Motor neuron (in vitro differentiated cells): ENCODE data around the gene ELAC1. TPM values are rescaled to one million over a fixed set of nuclear protein-coding genes. Genes with fewer than 3 reads are reported as not detected.
A peak's percentile ranks its signal among the peaks of the same experiment; 100 is the strongest.

Source experiments
- ATAC-seq, 8 experiments: fragments of 200-7000 bp; cut with Tn5 transposase; replicated peaks in 6 of 8; 2 replicates each; pipeline ENCODE4 v1.8.0; 2021; ENCODE audit warnings: mild to moderate bottlenecking in 8 of 8, moderate library complexity in 8 of 8
- H3K27ac ChIP-seq, 2 donors: fragments of 250-450 bp; sonication (Bioruptor Pico); 2 replicates each; pipeline ENCODE4 v1.9.0; 2021; ENCODE audit warnings: antibody characterized with exemption in 2 of 2, mild to moderate bottlenecking in 2 of 2, moderate library complexity in 1 of 2
- H3K4me1 ChIP-seq, 2 donors: fragments of 250-450 bp; sonication (Bioruptor Pico); replicated peaks in 1 of 2; 2 replicates each; pipeline ENCODE4 v1.6.1; 2021; ENCODE audit warnings: antibody characterized with exemption in 2 of 2, mild to moderate bottlenecking in 2 of 2, moderate library complexity in 1 of 2
- H3K4me3 ChIP-seq, 5 donors: fragments of 250-450 bp; sonication (Bioruptor Pico); 2 replicates each; pipeline ENCODE4 v1.9.0; 2021; ENCODE audit warnings: antibody characterized with exemption in 5 of 5, mild to moderate bottlenecking in 5 of 5, moderate library complexity in 4 of 5
- WGBS, 10 experiments: fragments of 450-650 bp; shearing (Covaris generic); methylation state at CpG; one replicate each; pipeline ENCODE4 v1.0.0; 2022; 5-methylcytosine and 5-hydroxymethylcytosine counted together
- in situ Hi-C, 9 experiments: fragments of 400-800 bp; cut with MboI; loops; one replicate each; pipeline ENCODE4 v1.15.0; 2021; ENCODE audit warnings: low sequenced_read_pairs in 9 of 9, low pct_unique_long_range_greater_than_20kb in 2 of 9; ENCODE audit not compliant: unreplicated experiment in 9 of 9
- total RNA-seq, 8 experiments: library from RNA; unstranded; fragments of 300-600 nt; gene quantifications; 2 replicates each; pipeline versions ENCODE4 v1.2.3 to v1.2.4, GENCODE V29; 2022

Gene ELAC1
- total RNA-seq, 8 experiments from 2014 or later, result 7.3 to 14.6 (median 9.6) TPM

DNA sequence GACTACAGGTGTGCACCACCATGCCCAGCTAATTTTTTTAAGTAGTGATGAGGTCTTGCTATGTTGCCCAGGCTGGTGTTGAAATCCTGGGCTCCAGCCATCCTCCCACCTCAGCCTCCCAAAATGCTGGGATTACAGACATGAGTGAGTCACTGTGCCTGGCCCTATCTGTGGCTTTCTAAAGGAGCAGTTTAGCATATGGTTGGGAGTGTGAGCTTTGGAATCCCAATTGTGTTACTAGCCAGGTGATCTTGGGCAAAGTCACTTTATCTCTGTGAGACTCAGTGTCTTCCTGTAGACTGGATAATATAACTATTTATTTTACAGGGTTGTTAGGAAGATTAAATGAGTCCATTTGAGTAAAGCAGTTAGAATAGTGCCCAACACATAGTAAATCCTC lies 42.4 kb downstream of the ELAC1 start:
- Histone ChIP-seq H3K4me3 (no peak overlapping the region), H3K4me1 (no peaks in the 10 kb centered on the region), H3K27ac (no peak overlapping the region)
- ATAC-seq, result no peak
- in situ Hi-C loops, result no loop called here

DNA sequence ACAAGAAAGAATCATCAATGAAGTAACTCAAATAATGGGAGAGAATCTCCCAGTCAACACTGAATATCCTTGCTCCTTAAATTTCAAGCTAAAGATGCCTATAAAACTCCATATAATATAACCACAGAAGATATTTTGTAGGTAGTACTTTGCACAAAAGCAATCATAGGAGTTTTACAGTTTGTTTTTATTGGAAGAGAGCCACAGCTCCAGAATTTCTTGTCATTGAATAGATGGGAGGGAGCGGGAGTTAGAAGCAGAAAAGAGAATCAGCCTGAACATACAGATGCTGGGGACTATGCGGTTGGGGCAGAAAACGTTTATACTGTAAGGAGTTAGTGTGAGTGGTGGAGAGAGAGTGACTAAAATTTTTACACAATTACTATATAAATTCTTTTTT lies 43.9 kb downstream of the ELAC1 start:
- in situ Hi-C loops, result no loop called here
- 45 to 100% (median 79%) methylated on average over 1 to 3 of the region's 3 CpGs; no CpG with 5 or more reads in 1 of the 10 experiments for WGBS, 10 experiments
- no peak for ATAC-seq
- H3K4me1 ChIP-seq, result no peaks in the 10 kb centered on the region
- H3K4me3 ChIP-seq, result no peak overlapping the region
- no peak overlapping the region for H3K27ac ChIP-seq

DNA sequence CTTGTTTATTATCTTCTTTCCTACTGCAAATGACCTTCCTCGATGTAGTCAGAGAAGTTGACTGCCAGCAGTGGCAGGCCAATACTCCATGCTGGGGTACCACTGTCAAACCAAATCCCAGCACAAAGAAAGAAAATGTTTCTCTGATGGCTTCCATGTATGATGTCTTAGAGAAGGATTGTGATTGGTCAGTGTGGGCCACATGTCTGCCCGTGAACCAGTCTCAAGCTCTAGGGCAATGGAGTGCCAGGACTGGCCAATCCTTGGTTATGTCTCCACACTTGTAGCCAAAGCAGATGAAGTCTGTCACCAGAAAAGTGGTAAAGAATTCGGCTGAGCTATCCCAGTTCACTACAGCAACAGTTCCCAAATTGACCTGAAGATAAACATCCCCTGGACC lies 44.6 kb downstream of the ELAC1 start:
- 43 to 100% (median 80%) methylated on average over 1 to 3 of the region's 3 CpGs; no CpG with 5 or more reads in 3 of the 10 experiments for WGBS, 10 experiments
- in situ Hi-C loops, result no loop called here

DNA sequence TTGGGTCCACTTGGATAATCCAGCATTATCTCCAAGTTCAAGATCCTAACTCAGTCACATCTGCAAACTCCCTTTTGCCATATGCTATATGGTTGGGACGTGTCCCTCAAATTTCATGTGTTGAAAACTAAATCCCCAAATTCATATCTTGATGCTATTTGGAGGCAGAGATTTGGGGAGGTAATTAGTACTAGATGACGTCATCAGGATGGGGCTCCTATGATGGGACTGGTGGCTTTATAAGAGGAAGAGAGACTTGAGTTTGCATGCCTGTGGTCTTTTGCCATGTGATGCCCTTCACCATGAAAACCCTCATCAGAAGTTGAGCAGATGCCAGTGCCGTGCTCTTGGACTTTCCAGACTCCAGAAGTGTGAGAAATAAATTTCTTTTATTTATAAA lies 45.4 kb downstream of the ELAC1 start:
- 44 to 100% (median 84%) methylated on average over 1 to 3 of the region's 3 CpGs; no CpG with 5 or more reads in 2 of the 10 experiments for WGBS, 10 experiments
- no peak overlapping the region for H3K4me3 ChIP-seq
- H3K27ac ChIP-seq, result no peak overlapping the region
- in situ Hi-C loops, result no loop called here
- H3K4me1 ChIP-seq, result peaks cover 4 to 8% of the 10 kb centered on the region in 2 donors
- no peak for ATAC-seq

More for the DNA sequence above, 44.6 kb downstream of the ELAC1 start:
- Histone ChIP-seq H3K27ac (no peak overlapping the region), H3K4me3 (no peak overlapping the region), H3K4me1 (peaks cover 2 to 4% of the 10 kb centered on the region in 2 donors)
- ATAC-seq, result no peak

DNA sequence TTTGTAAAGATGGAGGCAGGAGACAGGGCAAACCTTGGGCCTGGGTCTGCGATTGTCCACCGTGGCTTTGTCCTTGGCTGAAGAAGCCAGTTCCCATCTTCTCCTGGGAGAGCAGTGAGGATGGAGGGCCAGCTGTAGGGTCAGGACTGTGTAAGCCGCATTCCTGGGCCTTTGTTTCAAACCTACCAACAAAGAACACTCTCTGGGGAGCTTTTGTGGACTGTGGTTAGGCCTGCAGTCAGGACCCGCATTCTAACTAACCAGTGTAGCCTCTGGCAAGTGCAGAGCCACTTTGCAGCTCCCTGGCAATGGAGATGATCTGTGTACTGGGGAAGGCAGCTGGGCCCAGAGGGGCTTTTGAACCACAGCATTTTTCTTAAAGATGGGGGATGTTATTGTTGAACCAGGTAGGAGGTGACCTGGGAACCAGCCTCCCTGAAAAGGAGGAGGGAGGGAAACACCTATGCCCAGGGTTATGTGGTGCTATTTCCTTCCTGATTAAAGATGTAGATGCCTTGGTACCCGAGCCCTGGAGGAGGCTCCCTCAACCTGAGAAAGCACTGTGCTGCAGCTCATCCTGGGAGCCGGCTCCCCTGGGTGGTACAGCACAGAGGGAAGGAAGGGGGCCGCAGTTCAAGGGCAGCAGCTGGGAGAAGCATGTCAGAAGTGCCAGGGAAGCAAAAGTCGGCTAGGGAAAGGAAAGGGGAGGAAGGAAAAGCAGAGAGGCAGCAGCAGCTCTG lies 49.5 kb downstream of the ELAC1 start:
- Histone ChIP-seq H3K4me3 (no peak overlapping the region), H3K27ac (no peak overlapping the region), H3K4me1 (peaks cover 4 to 8% of the 10 kb centered on the region in 2 donors)
- WGBS, 10 experiments, result 0 to 78% (median 45%) methylated on average over 1 to 4 of the region's 8 CpGs; no CpG with 5 or more reads in 3 of the 10 experiments
- in situ Hi-C loops, result no loop called here
- ATAC-seq, result peak in 5 of 8 experiments; percentile 72 to 99 (median 86)

DNA sequence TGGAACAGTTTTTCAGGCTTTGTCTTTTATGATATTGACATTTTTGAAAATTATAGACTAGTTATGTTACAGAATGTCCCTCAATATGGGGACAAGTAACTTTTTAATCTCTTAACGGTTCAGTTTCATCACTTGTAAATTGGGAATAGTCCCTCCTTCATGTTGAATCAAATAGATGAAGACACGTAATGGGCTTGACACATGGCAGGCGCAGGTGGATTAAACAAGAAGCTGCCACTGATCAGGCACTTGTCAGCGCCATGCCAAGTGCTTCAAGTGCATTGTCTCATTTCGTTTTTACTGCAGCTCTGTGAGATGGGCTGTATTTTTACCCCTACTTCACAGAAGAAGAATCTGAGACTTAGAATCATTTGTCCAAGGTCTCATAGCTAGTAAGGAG lies 52.7 kb downstream of the ELAC1 start:
- H3K27ac ChIP-seq, result no peak overlapping the region
- H3K4me3 ChIP-seq, result no peak overlapping the region
- no peak for ATAC-seq
- WGBS, 10 experiments, result 52 to 91% (median 84%) methylated on average over 1 to 5 of the region's 5 CpGs
- in situ Hi-C loops, result no loop called here
- H3K4me1 ChIP-seq, result peaks cover 4 to 8% of the 10 kb centered on the region in 2 donors

DNA sequence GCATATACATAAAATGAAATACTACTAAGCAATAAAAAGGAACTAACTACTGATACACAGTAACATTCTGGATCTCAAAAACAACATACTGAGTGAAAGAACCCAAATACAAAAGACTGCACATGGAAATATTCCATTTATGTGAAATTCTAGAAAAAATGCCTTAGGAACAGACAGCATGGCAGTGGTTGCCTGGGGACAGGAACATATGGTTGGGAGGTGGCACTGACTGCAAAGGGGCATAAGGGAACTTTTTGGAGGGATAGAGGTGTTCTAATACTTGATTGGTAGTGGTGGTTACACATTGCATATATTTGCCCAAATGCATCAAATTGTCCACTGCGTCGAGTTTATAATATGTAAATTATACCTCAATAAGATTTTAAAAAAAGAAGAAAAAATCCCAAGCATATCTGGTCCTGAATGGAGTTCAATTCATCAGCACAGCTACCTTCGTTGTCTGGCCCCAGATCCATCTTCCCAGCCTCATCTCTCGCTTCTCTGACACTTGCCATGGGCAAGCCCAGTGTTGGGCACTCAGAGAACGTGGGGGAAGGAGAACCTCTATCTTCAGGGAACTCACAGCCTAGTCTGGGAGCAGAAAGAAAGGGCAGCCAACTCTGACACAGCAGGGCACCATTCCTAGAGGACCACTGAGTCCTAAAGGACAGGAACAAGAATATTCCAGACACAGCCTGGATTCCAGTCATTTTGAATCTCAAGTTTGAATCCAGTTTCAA lies 53.6 kb downstream of the ELAC1 start:
- Histone ChIP-seq H3K4me3 (no peak overlapping the region), H3K4me1 (peaks cover 4 to 8% of the 10 kb centered on the region in 2 donors), H3K27ac (no peak overlapping the region)
- 0 to 98% (median 92%) methylated on average over 1 to 4 of the region's 5 CpGs; no CpG with 5 or more reads in 2 of the 10 experiments for WGBS, 10 experiments
- ATAC-seq, result no peak
- in situ Hi-C loops, result no loop called here

DNA sequence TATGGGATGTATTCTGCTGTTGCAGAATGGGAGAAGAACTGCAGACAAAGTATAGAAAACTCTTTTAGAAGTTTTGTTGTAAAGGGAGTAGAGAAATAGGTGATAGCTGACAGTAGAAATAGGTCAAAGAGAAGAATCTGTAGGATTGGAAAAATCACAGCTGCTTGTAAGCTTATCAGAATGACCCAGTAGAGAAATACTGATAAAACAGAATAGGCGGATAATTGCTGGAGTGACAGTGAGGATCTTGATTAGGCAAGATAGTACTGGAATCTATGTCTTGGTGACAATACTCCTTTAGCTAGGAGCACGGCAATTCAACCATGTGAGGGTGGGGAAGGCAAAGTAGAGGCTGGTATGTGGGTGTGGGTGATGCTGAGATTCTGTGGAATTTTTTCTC lies 57.7 kb downstream of the ELAC1 start:
- H3K27ac ChIP-seq, result no peak overlapping the region
- in situ Hi-C loops, result loop anchor here in 3 of 9 experiments (25.0 kb wide), 2 partner anchors 188 to 213 kb away; partner anchors contain the start of gene MRO (in 1 of the 3)
- ATAC-seq, result no peak
- 93 to 100% (median 100%) methylated on average over 1 to 2 of the region's 2 CpGs; no CpG with 5 or more reads in 1 of the 10 experiments for WGBS, 10 experiments
- no peak overlapping the region for H3K4me3 ChIP-seq
- H3K4me1 ChIP-seq, result peaks cover 9 to 11% of the 10 kb centered on the region in 2 donors

DNA sequence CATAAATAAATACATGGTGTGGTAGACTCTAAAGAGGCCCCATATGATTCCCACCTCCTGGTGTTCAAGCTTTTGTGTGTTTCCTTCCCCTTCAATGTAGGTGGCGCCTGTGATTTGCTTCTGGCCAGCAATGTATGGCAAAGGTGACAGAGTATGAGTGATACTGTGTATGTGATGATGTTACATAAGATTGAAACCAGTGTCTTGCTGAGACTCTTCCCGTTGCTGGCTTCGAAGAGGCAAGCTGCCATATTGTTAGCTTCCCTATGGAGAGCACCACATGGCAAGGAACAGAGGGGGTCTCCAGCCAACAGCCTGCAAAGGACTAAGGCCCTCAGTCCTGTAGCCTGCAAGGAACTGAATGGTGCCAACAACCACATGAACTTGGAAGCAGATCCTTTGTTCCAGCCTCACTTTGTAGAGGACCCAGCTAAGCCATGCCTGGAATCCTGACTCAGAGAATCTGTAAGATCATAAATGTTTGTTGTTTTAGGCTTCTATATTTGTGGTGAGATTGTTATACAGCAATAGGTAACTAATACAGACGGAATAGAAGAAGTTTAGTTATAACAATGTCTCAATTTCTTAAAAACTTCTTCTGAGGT lies 60.5 kb downstream of the ELAC1 start:
- no peak overlapping the region for H3K4me3 ChIP-seq
- WGBS, 10 experiments, result 65 to 100% (median 94%) methylated on average over 1 to 4 of the region's 4 CpGs
- peaks cover 14 to 16% of the 10 kb centered on the region in 2 donors for H3K4me1 ChIP-seq
- in situ Hi-C loops, result loop anchor here in 3 of 9 experiments (25.0 kb wide), 2 partner anchors 191 to 216 kb away; partner anchors contain the start of gene MRO (in 1 of the 3)
- H3K27ac ChIP-seq, result no peak overlapping the region
- no peak for ATAC-seq

DNA sequence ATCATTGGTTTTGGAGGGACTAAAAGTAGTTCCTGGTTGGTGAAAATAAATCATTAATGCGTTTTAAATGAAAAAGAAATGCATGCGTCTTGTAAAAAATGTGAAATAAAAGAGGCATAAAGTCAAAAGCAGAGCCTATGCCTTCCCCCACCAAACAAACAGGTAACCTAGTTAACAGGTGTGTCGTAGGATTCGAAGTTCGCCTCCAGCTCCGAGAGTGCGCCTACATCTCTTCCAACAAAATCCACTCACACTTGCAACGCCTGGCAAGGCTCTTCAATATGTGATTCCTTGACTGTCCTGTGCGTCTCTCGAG lies 61.5 kb downstream of the ELAC1 start:
- ATAC-seq, result no peak
- WGBS, 10 experiments, result 0 to 91% (median 10%) methylated on average over 1 to 10 of the region's 10 CpGs; no CpG with 5 or more reads in 1 of the 10 experiments
- in situ Hi-C loops, result loop anchor here in 3 of 9 experiments (25.0 kb wide), 2 partner anchors 192 to 217 kb away; partner anchors contain the start of gene MRO (in 1 of the 3)
- Histone ChIP-seq H3K4me1 (peaks cover 14 to 16% of the 10 kb centered on the region in 2 donors), H3K27ac (peak overlapping the region; percentile 96 to 99), H3K4me3 (peak overlapping the region; percentile 71 to 97 (median 91))

DNA sequence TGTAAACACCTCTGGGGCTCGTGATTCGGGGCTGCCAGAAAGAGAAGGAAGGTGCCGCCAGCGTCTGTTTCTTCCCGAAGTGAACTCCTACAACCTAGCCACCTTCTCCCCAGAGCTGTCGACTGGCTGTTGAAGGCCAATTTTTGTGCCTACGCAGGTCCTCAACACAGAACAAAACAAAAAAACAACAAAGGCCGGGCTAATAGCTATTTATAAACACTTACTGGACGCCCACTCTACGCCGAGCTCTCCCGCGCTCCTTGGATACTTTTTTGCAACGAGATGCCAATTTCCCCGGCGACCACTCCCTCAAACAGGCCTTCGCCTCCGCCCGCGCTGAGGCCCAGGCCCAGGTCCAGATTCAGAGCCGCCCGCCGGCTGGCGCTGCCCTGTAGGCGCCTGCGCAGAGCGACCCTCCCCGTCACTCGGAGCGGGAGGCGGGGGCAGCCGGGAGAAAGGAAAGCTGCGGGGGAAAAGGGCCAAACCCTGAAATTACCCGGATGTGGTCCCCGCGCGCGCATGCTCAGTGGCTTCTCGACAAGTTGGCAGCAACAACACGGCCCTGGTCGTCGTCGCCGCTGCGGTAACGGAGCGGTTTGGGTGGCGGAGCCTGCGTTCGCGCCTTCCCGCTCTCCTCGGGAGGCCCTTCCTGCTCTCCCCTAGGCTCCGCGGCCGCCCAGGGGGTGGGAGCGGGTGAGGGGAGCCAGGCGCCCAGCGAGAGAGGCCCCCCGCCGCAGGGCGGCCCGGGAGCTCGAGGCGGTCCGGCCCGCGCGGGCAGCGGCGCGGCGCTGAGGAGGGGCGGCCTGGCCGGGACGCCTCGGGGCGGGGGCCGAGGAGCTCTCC lies 62.1 kb downstream of the ELAC1 start, which contains the start of gene SMAD4:
Gene SMAD4, plus strand, starts transcription at position 520 of the 843 bp plus-strand sequence. CDS start 16,834 bp downstream, outside the sequence.
- Histone ChIP-seq H3K4me3 (peak within 1 kb of the TSS; percentile 71 to 97 (median 91)), H3K4me1 (peaks cover 14 to 16% of the 10 kb centered on the region in 2 donors), H3K27ac (peak within 1 kb of the TSS; percentile 96 to 99)
- ATAC-seq, result peak; percentile 79 to 92 (median 90)
- WGBS, 10 experiments, result 0 to 20% (median 0%) methylated on average over 1 to 20 of the region's 79 CpGs; no CpG with 5 or more reads in 3 of the 10 experiments
- in situ Hi-C loops, result loop anchor here in 3 of 9 experiments (25.0 kb wide), 2 partner anchors 193 to 218 kb away; partner anchors contain the start of gene MRO (in 1 of the 3)
